GM13977 (cell line): ENCODE measurements around the gene VAPB.
A peak's percentile ranks its signal among the peaks of the same experiment; 100 is the strongest.

Experiments used
- DNase-seq: peaks from one replicate; pipeline ENCODE4 v3.0.0; 2012; ENCODE audit warnings: low spot score
- CTCF ChIP-seq: IDR thresholded peaks from 2 replicates; pipeline ENCODE4 v1.5.1; 2012; ENCODE audit warnings: mild to moderate bottlenecking, control low read depth; ENCODE audit not compliant: insufficient read depth; ENCODE audit errors: extremely low read depth, missing control alignments
- in situ Hi-C: fragments of 300-500 bp; cut with MboI; formaldehyde crosslinking; loops from one replicate; pipeline ENCODE4 v1.12.0; 2022; ENCODE audit warnings: low sequenced_read_pairs, low pct_unique_long_range_greater_than_20kb, mixed read lengths, inconsistent platforms; ENCODE audit not compliant: unreplicated experiment

The VAPB gene

GRCh38 chr20:58389324-58389967 is 417 bp downstream of the VAPB start:
- in situ Hi-C loops = no loop called here
- DNase-seq = peak; percentile 45
- TF ChIP-seq CTCF = no peak

DNA sequence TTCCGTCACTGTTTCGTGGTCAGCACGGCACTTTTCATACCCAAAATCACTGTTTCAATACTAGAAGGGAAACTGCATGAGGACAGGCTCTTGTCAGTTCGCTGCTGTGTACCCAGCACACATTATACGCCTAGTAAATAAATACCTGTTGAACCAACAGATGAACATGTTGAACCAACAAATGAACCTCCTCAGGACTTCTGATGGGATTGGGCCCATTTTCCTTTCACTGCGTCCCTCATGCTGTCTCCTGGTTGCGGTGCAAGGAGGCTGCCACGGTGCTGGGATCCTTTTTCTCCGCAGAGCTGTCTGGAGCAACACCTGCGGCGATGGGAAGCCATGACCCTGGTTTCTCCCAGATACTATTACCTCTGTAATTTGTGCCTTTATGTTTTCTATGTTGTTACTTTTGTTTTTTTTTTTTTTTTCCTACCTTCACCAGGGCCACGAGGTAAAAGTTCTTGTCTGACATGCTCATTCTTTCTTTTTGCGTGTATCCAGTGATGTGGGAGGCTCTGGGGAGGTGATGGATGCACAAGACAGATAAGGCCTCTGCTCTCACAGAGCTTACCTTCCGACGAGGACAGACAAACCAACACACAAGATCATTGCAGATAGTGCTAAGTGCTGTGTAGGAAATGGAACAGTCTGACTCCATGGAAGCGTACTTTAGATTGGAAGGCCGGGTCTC is 1.1 kb downstream of the VAPB start:
- in situ Hi-C loops = no loop called here
- no peak for DNase-seq
- TF ChIP-seq CTCF = no peak

DNA sequence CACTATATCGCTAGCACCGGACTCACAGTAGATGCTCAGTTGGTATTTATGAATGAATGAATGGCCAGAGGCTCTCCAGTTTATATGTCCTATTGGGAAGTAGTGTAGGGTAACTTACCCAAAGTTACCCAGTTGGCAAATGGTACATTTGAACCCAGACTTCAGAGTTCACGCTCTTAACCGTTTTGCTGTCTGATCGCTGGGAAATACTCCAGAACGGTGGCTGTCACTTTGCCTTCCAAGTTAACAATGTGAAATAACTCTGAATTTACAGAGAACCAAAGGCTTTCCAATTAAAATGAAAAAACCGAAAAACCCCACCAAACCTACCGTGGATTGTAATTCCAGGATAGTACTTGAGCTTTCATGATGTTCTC is 1.6 kb downstream of the VAPB start:
- no peak for TF ChIP-seq CTCF
- in situ Hi-C loops = no loop called here
- DNase-seq = no peak

GRCh38 chr20:58392286-58392685 is 3.3 kb downstream of the VAPB start:
- TF ChIP-seq CTCF = no peak
- in situ Hi-C loops = no loop called here
- no peak for DNase-seq

DNA sequence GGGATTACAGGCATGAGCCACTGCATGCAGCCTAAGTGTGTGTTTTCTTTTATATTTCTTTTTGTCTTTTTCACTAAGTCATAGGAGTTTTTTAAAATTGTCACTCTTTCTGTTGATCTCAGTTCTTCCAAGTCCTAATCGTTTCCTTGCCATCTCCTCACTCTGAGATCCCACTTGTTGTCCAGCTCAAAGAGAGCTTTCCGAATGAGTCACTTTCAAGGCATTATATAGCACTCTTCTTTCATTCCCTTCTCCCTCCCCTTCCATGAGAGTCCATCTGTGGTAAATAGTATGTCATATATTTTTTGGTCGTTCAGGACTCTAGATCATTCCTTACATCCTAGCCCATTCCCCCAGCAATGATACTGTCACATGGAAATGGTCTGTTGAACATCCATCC is 4.3 kb downstream of the VAPB start:
- in situ Hi-C loops = no loop called here
- no peak for TF ChIP-seq CTCF
- no peak for DNase-seq

GRCh38 chr20:58394801-58395200 is 5.8 kb downstream of the VAPB start:
- no peak for DNase-seq
- no peak for TF ChIP-seq CTCF
- in situ Hi-C loops = no loop called here

DNA sequence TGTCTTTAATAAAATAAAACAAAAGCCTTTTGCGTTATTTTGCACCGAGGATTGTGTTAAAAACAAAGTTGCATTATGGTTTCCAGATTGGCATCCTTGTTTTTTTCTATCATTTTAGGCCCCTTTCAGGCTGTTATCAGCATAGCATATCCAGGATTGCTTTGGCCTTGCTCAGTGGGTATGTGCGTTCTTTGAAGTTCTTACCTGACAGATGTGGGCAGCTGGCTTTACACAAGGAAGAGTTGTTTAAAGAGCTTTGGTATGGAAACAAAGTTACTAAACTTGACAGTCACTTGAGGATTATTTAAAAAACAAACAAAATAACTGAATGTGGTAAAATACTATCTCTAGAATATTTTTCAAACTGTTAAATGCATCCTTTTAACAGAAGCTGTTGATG is 6.6 kb downstream of the VAPB start:
- TF ChIP-seq CTCF = no peak
- DNase-seq = no peak
- in situ Hi-C loops = no loop called here
